ENCODE measurements around the gene PPP4R1. TPM values are rescaled to one million over a fixed set of nuclear protein-coding genes. Genes with fewer than 3 reads are reported as not detected.

The PPP4R1 gene
- total RNA-seq, 1 donor from 2014 or later: 173 TPM

- Mint-ChIP-seq H3K27me3 (ENCODE audit: unreplicated experiment) (peaks cover 13% of the 10 kb centered on the region), H3K9me3 (ENCODE audit: unreplicated experiment) (no peaks in the 10 kb centered on the region), H3K4me3 (ENCODE audit: unreplicated experiment) (no peak overlapping the region), H3K27ac (ENCODE audit: unreplicated experiment) (no peak overlapping the region), H3K36me3 (ENCODE audit: low read depth, unreplicated experiment) (peaks cover 46% of the 10 kb centered on the region), H3K4me1 (ENCODE audit: unreplicated experiment) (no peaks in the 10 kb centered on the region)
- TF ChIP-seq CTCF (IDR thresholded peaks at IDR 0.05; ENCODE audit: unreplicated experiment): no peak
- DNase-seq (ENCODE audit: low spot score): no peak
Measured at GRCh38 chr18:9546468-9546867, 67.9 kb downstream of the PPP4R1 start.

- no peaks in the 10 kb centered on the region for H3K9me3 Mint-ChIP-seq (ENCODE audit: unreplicated experiment)
- no peak overlapping the region for H3K4me3 Mint-ChIP-seq (ENCODE audit: unreplicated experiment)
Measured at GRCh38 chr18:9545029-9545428, 69.3 kb downstream of the PPP4R1 start.

GRCh38 chr18:9542924-9543323, 71.4 kb downstream of the PPP4R1 start:
- Mint-ChIP-seq H3K27ac (ENCODE audit: unreplicated experiment) (no peak overlapping the region), H3K9me3 (ENCODE audit: unreplicated experiment) (no peaks in the 10 kb centered on the region), H3K36me3 (ENCODE audit: low read depth, unreplicated experiment) (peaks cover 18% of the 10 kb centered on the region), H3K4me3 (ENCODE audit: unreplicated experiment) (no peak overlapping the region), H3K4me1 (ENCODE audit: unreplicated experiment) (no peaks in the 10 kb centered on the region), H3K27me3 (ENCODE audit: unreplicated experiment) (peaks cover 13% of the 10 kb centered on the region)
- DNase-seq (ENCODE audit: low spot score): no peak
- TF ChIP-seq CTCF (IDR thresholded peaks at IDR 0.05; ENCODE audit: unreplicated experiment): no peak

More at GRCh38 chr18:9545029-9545428, 69.3 kb downstream of the PPP4R1 start:
- DNase-seq (ENCODE audit: low spot score): no peak
- Mint-ChIP-seq H3K36me3 (ENCODE audit: low read depth, unreplicated experiment) (peaks cover 36% of the 10 kb centered on the region), H3K4me1 (ENCODE audit: unreplicated experiment) (no peaks in the 10 kb centered on the region), H3K27me3 (ENCODE audit: unreplicated experiment) (peaks cover 13% of the 10 kb centered on the region), H3K27ac (ENCODE audit: unreplicated experiment) (no peak overlapping the region)
- TF ChIP-seq CTCF (IDR thresholded peaks at IDR 0.05; ENCODE audit: unreplicated experiment): no peak

- Mint-ChIP-seq H3K9me3 (ENCODE audit: unreplicated experiment) (no peaks in the 10 kb centered on the region), H3K4me1 (ENCODE audit: unreplicated experiment) (no peaks in the 10 kb centered on the region), H3K27ac (ENCODE audit: unreplicated experiment) (no peak overlapping the region), H3K36me3 (ENCODE audit: low read depth, unreplicated experiment) (peaks cover 18% of the 10 kb centered on the region), H3K27me3 (ENCODE audit: unreplicated experiment) (peaks cover 14% of the 10 kb centered on the region), H3K4me3 (ENCODE audit: unreplicated experiment) (no peak overlapping the region)
- no peak for DNase-seq (ENCODE audit: low spot score)
- no peak for TF ChIP-seq CTCF (IDR thresholded peaks at IDR 0.05; ENCODE audit: unreplicated experiment)
Measured at GRCh38 chr18:9539938-9540337, 74.4 kb downstream of the PPP4R1 start.

- no peaks in the 10 kb centered on the region for H3K4me1 Mint-ChIP-seq (ENCODE audit: unreplicated experiment)
- no peak for TF ChIP-seq CTCF (IDR thresholded peaks at IDR 0.05; ENCODE audit: unreplicated experiment)
- DNase-seq (ENCODE audit: low spot score): no peak
- H3K4me3 Mint-ChIP-seq (ENCODE audit: unreplicated experiment): no peak overlapping the region
- H3K27me3 Mint-ChIP-seq (ENCODE audit: unreplicated experiment): peaks cover 11% of the 10 kb centered on the region
- H3K27ac Mint-ChIP-seq (ENCODE audit: unreplicated experiment): no peak overlapping the region
- H3K9me3 Mint-ChIP-seq (ENCODE audit: unreplicated experiment): no peaks in the 10 kb centered on the region
- peaks cover 20% of the 10 kb centered on the region for H3K36me3 Mint-ChIP-seq (ENCODE audit: low read depth, unreplicated experiment)
Measured at GRCh38 chr18:9539283-9539682, 75.1 kb downstream of the PPP4R1 start.
